Activated naive CD4-positive, alpha-beta T cell treated with anti-CD3 and anti-CD28 coated beads, Interleukin-2, amount 10 ng/mL, durations not matched to agents 7 days and 5 days (primary cell): ENCODE data around the gene NEO1.

Experiments
- CTCF ChIA-PET: fragments of 350-600 bp; sonication (Branson Sonifier 250); formaldehyde crosslinking; loops from one replicate; lab custom pipeline; 2021; ENCODE audit warnings: antibody characterized with exemption; lab: Charles Lee
- DNase-seq: peaks from one replicate; pipeline ENCODE4 v3.0.0-alpha.2; 2020
- H3K27ac Mint-ChIP-seq: one replicate; pipeline ENCODE4 v1.8.0; 2021; ENCODE audit warnings: mild to moderate bottlenecking, moderate library complexity, mixed read lengths
- H3K27me3 Mint-ChIP-seq: one replicate; pipeline ENCODE4 v1.8.0; 2021; ENCODE audit warnings: mild to moderate bottlenecking, mixed read lengths
- H3K36me3 Mint-ChIP-seq: one replicate; pipeline ENCODE4 v1.8.0; 2021; ENCODE audit warnings: mixed read lengths
- H3K4me1 Mint-ChIP-seq: one replicate; pipeline ENCODE4 v1.8.0; 2021; ENCODE audit warnings: mixed read lengths
- H3K4me3 Mint-ChIP-seq: one replicate; pipeline ENCODE4 v1.8.0; 2021; ENCODE audit warnings: mild to moderate bottlenecking, moderate library complexity, mixed read lengths
- H3K9me3 Mint-ChIP-seq: one replicate; pipeline ENCODE4 v1.8.0; 2021; ENCODE audit warnings: mixed read lengths

Gene NEO1

DNA sequence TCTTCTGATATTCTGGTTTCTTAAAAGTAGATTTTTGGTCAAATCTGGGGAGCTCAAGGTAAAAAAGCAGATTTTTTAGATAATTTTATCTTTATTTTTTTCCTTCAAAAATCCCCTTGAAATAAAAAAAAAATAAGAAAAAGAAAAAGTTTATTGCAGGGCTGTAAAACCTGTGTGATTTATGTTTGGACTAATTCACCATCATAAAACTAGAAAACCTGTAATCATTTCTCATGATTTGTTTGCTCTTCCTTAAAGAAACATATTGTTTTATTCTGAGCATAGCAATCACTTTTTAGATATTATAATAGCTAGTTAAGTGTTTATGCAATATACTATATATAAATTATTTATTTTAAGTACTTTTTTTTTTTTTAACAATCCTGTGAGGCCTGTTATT is 68.0 kb downstream of the NEO1 start:
- Mint-ChIP-seq H3K27me3 (no peaks in the 10 kb centered on the region), H3K9me3 (no peaks in the 10 kb centered on the region), H3K27ac (no peak overlapping the region), H3K4me3 (no peak overlapping the region), H3K36me3 (no peaks in the 10 kb centered on the region), H3K4me1 (no peaks in the 10 kb centered on the region)
- DNase-seq, result no peak
- CTCF ChIA-PET, result no interaction called here

DNA sequence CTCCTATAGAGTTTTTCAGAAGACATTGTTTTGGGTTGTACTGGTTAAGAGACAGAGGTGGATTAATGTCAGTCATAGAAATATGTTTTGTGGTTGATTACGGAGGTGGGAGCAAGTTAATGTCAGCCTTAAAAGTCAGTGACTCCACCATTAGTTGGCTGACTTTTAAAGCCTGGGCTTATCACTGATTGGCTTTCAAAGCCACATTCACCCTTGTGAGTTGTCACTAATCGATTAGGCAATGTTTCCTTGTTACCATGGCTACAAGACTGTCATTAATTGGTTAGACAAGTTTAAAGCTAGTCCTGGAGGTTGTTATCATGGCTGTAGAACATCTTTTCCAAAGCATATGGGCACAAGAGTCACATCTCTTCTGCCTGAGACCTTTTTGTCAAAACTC is 73.0 kb downstream of the NEO1 start:
- Mint-ChIP-seq H3K4me1 (no peaks in the 10 kb centered on the region), H3K27me3 (no peaks in the 10 kb centered on the region), H3K36me3 (no peaks in the 10 kb centered on the region), H3K4me3 (no peak overlapping the region), H3K27ac (no peak overlapping the region), H3K9me3 (no peaks in the 10 kb centered on the region)
- no peak for DNase-seq
- CTCF ChIA-PET, result no interaction called here

GRCh38 chr15:73127302-73127936 is 75.2 kb downstream of the NEO1 start:
- Mint-ChIP-seq H3K4me1 (no peaks in the 10 kb centered on the region), H3K9me3 (no peaks in the 10 kb centered on the region), H3K27ac (no peak overlapping the region), H3K4me3 (no peak overlapping the region), H3K27me3 (no peaks in the 10 kb centered on the region), H3K36me3 (no peaks in the 10 kb centered on the region)
- DNase-seq, result peak; percentile 28
- CTCF ChIA-PET, result interaction anchor here (0.7 to 1.7 kb wide), 2 partner anchors 116 to 752 kb away, joined by 3 read pairs; no protein-coding TSS in a partner anchor

- Mint-ChIP-seq H3K4me3 (no peak overlapping the region), H3K9me3 (no peaks in the 10 kb centered on the region), H3K27ac (no peak overlapping the region), H3K4me1 (no peaks in the 10 kb centered on the region), H3K36me3 (no peaks in the 10 kb centered on the region), H3K27me3 (no peaks in the 10 kb centered on the region)
- no peak for DNase-seq
- CTCF ChIA-PET, result no interaction called here
Observed at GRCh38 chr15:73130830-73131229, 78.6 kb downstream of the NEO1 start.

DNA sequence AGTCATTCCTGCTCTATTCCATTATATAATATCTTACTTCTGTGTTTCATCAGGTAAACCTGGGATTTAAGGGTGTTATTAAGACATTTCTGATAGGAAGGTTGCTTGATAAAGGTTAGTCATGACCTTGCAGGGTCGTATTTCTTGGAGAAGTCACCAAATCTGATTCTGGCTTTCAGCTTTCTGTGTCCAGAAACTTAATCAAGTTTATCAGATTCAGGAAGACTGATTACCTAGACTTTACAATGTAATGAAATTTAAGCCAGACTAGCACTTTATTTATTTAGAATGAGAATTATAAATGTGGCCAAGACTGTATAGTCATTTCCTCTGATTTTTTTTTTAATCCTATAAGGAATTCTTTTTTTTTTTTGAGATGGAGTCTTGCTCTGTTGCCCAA is 81.9 kb downstream of the NEO1 start:
- H3K27me3 Mint-ChIP-seq, result no peaks in the 10 kb centered on the region
- CTCF ChIA-PET, result interaction anchor here (0.6 kb wide), 1 partner anchor 172 kb away, joined by 3 read pairs; no protein-coding TSS in a partner anchor
- H3K9me3 Mint-ChIP-seq, result no peaks in the 10 kb centered on the region
- no peak for DNase-seq
- H3K36me3 Mint-ChIP-seq, result no peaks in the 10 kb centered on the region
- H3K4me1 Mint-ChIP-seq, result no peaks in the 10 kb centered on the region
- H3K4me3 Mint-ChIP-seq, result no peak overlapping the region
- H3K27ac Mint-ChIP-seq, result no peak overlapping the region

- Mint-ChIP-seq H3K27ac (no peak overlapping the region), H3K4me1 (peaks cover 15% of the 10 kb centered on the region), H3K4me3 (no peak overlapping the region), H3K36me3 (no peaks in the 10 kb centered on the region), H3K27me3 (no peaks in the 10 kb centered on the region), H3K9me3 (no peaks in the 10 kb centered on the region)
- CTCF ChIA-PET, result no interaction called here
- DNase-seq, result no peak
Observed at GRCh38 chr15:73139041-73139743, 86.9 kb downstream of the NEO1 start.

DNA sequence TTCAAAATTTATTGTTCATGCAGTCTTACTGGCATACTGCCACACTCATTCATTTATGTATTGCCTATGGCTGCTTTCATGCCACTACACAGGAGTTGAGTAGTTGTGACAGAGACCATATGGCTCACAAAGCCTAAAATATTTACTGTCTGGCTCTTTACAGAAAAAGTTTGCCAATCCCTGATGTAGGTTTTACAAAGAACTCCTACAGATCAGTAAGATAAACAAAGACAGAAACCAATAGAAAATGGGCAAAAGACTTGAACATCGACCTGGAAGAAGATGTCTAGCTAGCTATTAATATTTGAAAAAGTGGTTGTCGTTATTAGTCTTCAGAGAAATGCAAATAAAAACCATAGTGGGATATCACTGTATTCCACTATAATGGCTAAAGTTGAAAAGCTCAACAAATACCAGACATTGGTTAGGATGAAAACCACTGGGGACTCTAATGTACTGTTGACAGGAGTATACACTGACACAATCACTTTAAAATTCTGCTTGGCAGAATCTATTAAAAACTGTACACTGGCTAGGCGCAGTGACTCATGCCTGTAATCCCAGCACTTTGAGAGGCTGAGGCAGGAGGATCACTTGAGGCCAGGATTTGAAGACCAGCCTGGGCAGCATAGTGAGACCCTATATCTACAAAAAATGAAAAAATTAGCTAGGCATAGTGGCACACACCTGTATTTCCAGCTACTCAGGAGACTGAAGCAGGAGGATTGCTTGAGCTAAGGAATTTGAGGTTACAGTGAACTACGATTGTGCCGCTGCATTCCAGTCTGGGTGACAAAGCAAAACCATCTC is 87.7 kb downstream of the NEO1 start:
- Mint-ChIP-seq H3K9me3 (no peaks in the 10 kb centered on the region), H3K4me1 (peaks cover 15% of the 10 kb centered on the region), H3K27me3 (no peaks in the 10 kb centered on the region), H3K27ac (no peak overlapping the region), H3K4me3 (no peak overlapping the region), H3K36me3 (no peaks in the 10 kb centered on the region)
- DNase-seq, result no peak
- CTCF ChIA-PET, result no interaction called here

- Mint-ChIP-seq H3K27ac (peak overlapping the region; percentile 1), H3K4me3 (no peak overlapping the region), H3K27me3 (no peaks in the 10 kb centered on the region), H3K36me3 (no peaks in the 10 kb centered on the region), H3K9me3 (no peaks in the 10 kb centered on the region), H3K4me1 (peaks cover 15% of the 10 kb centered on the region)
- CTCF ChIA-PET, result no interaction called here
- no peak for DNase-seq
Observed at GRCh38 chr15:73141216-73141900, 89.1 kb downstream of the NEO1 start.

- no peak for DNase-seq
- no peaks in the 10 kb centered on the region for H3K9me3 Mint-ChIP-seq
- peaks cover 15% of the 10 kb centered on the region for H3K4me1 Mint-ChIP-seq
- CTCF ChIA-PET, result no interaction called here
- H3K36me3 Mint-ChIP-seq, result no peaks in the 10 kb centered on the region
- H3K27me3 Mint-ChIP-seq, result no peaks in the 10 kb centered on the region
- H3K4me3 Mint-ChIP-seq, result no peak overlapping the region
- H3K27ac Mint-ChIP-seq, result no peak overlapping the region
Observed at GRCh38 chr15:73142802-73143762, 90.8 kb downstream of the NEO1 start.

DNA sequence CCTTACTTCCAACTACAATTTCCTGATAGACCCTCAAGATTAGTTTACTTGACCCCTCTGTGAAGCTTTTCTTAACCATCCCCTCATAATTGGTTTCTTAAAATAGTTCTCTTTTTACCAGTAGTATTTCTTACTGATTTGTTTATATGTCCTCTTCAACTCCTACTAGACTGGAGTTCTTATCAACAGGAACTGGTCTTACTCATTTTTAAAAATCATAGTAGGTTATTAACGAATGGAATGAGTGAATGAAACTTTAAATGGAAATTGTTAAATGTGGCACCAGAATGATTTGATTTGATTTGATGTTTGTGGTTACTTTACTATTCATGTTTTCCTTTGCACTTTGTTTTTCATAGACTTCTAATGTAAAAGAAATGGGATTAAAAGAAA is 91.5 kb downstream of the NEO1 start:
- CTCF ChIA-PET, result no interaction called here
- H3K27ac Mint-ChIP-seq, result no peak overlapping the region
- H3K9me3 Mint-ChIP-seq, result no peaks in the 10 kb centered on the region
- peaks cover 15% of the 10 kb centered on the region for H3K4me1 Mint-ChIP-seq
- H3K36me3 Mint-ChIP-seq, result no peaks in the 10 kb centered on the region
- no peak overlapping the region for H3K4me3 Mint-ChIP-seq
- DNase-seq, result no peak
- H3K27me3 Mint-ChIP-seq, result no peaks in the 10 kb centered on the region

- DNase-seq, result no peak
- Mint-ChIP-seq H3K4me3 (no peak overlapping the region), H3K27me3 (no peaks in the 10 kb centered on the region), H3K27ac (no peak overlapping the region), H3K36me3 (no peaks in the 10 kb centered on the region), H3K4me1 (peaks cover 11% of the 10 kb centered on the region), H3K9me3 (peaks cover 4% of the 10 kb centered on the region)
- CTCF ChIA-PET, result interaction anchor here (0.7 kb wide), 1 partner anchor 425 kb away, joined by 3 read pairs; no protein-coding TSS in a partner anchor
Observed at GRCh38 chr15:73146419-73146818, 94.2 kb downstream of the NEO1 start.

DNA sequence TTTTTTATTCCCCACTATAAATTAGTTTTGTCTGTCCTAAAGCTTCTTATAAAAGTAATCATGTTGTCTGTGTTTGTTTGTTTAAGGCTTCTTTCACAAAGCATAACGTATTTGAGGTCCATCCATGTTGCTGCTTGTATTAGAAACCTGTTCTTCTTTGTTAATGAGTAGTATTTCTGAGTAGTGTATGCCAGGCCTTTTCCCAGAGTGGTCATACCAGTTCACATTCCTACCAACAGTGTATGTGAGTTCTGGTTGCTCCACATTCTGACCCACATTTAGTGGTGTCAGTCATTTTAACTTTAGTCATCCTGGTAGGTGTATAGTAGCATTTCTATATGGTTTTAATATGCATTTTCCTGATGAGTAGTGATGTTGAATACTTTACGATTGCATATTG is 98.6 kb downstream of the NEO1 start:
- Mint-ChIP-seq H3K4me1 (no peaks in the 10 kb centered on the region), H3K9me3 (peaks cover 17% of the 10 kb centered on the region), H3K27me3 (no peaks in the 10 kb centered on the region), H3K36me3 (no peaks in the 10 kb centered on the region), H3K4me3 (no peak overlapping the region), H3K27ac (no peak overlapping the region)
- CTCF ChIA-PET, result no interaction called here
- DNase-seq, result no peak

GRCh38 chr15:73153024-73153423 is 100.8 kb downstream of the NEO1 start:
- CTCF ChIA-PET, result no interaction called here
- Mint-ChIP-seq H3K4me3 (no peak overlapping the region), H3K27me3 (no peaks in the 10 kb centered on the region), H3K4me1 (no peaks in the 10 kb centered on the region), H3K9me3 (peaks cover 22% of the 10 kb centered on the region), H3K36me3 (no peaks in the 10 kb centered on the region), H3K27ac (no peak overlapping the region)
- no peak for DNase-seq
